Measurements from ENCODE around the gene POLR2M.

Gene POLR2M

DNA sequence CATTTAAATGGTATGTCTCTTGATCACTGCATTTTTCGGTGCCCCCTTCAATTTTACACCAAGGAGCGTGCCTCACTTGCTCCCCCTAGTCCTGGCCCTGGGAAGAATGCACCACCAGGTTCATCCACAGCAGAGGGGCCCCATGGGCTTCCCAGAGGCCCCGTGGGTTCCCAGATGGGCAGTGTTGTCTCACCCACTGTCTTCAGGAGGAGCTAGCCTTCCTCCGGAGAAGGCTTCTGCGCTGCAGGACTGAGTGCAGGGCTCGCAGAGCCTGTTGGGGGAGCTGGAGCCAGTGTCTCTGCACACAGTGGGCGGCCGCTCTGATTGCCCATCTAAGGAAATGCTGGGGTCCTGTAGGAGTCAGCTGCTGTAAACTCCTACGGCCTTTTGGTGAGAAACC is 45.9 kb downstream of the POLR2M start:
- Histone ChIP-seq H4K5ac (ENCODE audit: low read length) (no peak overlapping the region), H2BK15ac (replicated peaks; ENCODE audit: low read depth) (no peak overlapping the region), H3K4ac (ENCODE audit: low read depth, low read length) (no peak overlapping the region), H3K18ac (ENCODE audit: low read length) (no peak overlapping the region), H3K36me3 (ENCODE audit: control insufficient read depth, insufficient read depth, low read length) (no peaks in the 10 kb centered on the region), H3K27ac (ENCODE audit: low read depth, low read length) (no peak overlapping the region), H3K4me2 (ENCODE audit: low read length) (no peak overlapping the region), H3K56ac (ENCODE audit: low read length) (no peak overlapping the region), H3K27me3 (ENCODE audit: insufficient read depth, low read length, poor library complexity) (no peaks in the 10 kb centered on the region), H2BK120ac (ENCODE audit: low read depth, low read length) (no peak overlapping the region), H3K9ac (ENCODE audit: low read length) (no peak overlapping the region), H3K23ac (ENCODE audit: low read length) (no peak overlapping the region), H3K79me1 (ENCODE audit: low read length) (no peaks in the 10 kb centered on the region), H2BK5ac (ENCODE audit: low read length) (no peak overlapping the region), H4K8ac (ENCODE audit: low read depth, low read length) (no peak overlapping the region), H3K4me1 (ENCODE audit: control insufficient read depth, low read depth, low read length) (no peaks in the 10 kb centered on the region), H3K4me3 (ENCODE audit: low read length) (no peak overlapping the region), H3K79me2 (ENCODE audit: control insufficient read depth, insufficient read depth, low read length) (no peaks in the 10 kb centered on the region), H2AK5ac (ENCODE audit: low read length) (no peak overlapping the region)
- no CpG with 5 or more reads among the region's 9 CpGs for WGBS (ENCODE audit: extremely low coverage, insufficient coverage, low lambda C conversion rate)
- DNase-seq, result peak; percentile 66

DNA sequence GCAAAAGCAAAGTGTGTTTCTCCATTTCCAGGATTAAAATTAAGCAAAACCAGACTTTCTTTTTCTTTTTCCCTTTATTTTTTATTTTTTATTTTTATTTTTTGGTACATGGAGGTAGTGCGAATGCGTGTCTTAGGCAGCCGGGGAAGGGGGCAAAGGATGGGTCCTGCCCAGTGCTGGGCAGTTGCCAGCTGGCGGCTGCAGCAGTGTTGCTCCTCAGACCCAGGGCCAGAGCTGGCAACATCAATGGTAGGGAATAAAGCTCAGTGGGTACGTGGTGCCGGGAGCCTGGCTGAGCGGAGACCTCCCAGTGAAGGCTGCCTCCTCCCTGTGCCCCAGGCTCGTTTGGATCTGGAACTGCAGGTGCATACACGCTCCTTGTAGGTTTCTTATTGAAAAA is 46.3 kb downstream of the POLR2M start:
- H4K8ac ChIP-seq (ENCODE audit: low read depth, low read length), result no peak overlapping the region
- DNase-seq, result no peak
- H3K56ac ChIP-seq (ENCODE audit: low read length), result no peak overlapping the region
- H2BK5ac ChIP-seq (ENCODE audit: low read length), result no peak overlapping the region
- WGBS (ENCODE audit: extremely low coverage, insufficient coverage, low lambda C conversion rate), result no CpG with 5 or more reads among the region's 9 CpGs
- no peak overlapping the region for H4K5ac ChIP-seq (ENCODE audit: low read length)
- no peak overlapping the region for H2BK120ac ChIP-seq (ENCODE audit: low read depth, low read length)
- H2AK5ac ChIP-seq (ENCODE audit: low read length), result no peak overlapping the region
- H3K4me2 ChIP-seq (ENCODE audit: low read length), result no peak overlapping the region
- no peak overlapping the region for H3K9ac ChIP-seq (ENCODE audit: low read length)
- H3K18ac ChIP-seq (ENCODE audit: low read length), result no peak overlapping the region
- H3K79me1 ChIP-seq (ENCODE audit: low read length), result no peaks in the 10 kb centered on the region
- no peak overlapping the region for H3K27ac ChIP-seq (ENCODE audit: low read depth, low read length)
- no peaks in the 10 kb centered on the region for H3K4me1 ChIP-seq (ENCODE audit: control insufficient read depth, low read depth, low read length)
- no peak overlapping the region for H2BK15ac ChIP-seq (replicated peaks; ENCODE audit: low read depth)
- no peaks in the 10 kb centered on the region for H3K36me3 ChIP-seq (ENCODE audit: control insufficient read depth, insufficient read depth, low read length)
- no peak overlapping the region for H3K23ac ChIP-seq (ENCODE audit: low read length)
- H3K4ac ChIP-seq (ENCODE audit: low read depth, low read length), result no peak overlapping the region
- no peaks in the 10 kb centered on the region for H3K79me2 ChIP-seq (ENCODE audit: control insufficient read depth, insufficient read depth, low read length)
- no peak overlapping the region for H3K4me3 ChIP-seq (ENCODE audit: low read length)
- H3K27me3 ChIP-seq (ENCODE audit: insufficient read depth, low read length, poor library complexity), result no peaks in the 10 kb centered on the region

DNA sequence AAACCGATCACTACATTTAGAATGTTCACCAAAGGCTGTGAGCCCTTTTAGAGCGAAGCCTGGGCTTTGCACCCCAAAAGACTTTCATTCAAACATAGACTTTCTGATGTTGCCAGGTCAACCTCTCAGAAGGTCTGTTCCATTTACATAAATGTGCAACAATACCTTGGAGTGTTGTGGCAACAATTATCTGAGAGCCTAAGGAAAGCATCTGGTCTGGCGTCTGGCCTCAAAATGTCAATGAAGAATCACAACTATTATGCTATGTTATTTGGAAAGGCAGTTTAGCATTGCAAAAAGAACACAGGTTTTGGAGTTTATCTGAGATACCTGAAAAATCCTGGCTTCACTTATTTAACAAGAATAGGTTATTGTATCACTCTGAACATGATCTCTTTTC is 50.0 kb downstream of the POLR2M start:
- Histone ChIP-seq H2BK120ac (ENCODE audit: low read depth, low read length) (no peak overlapping the region), H2BK5ac (ENCODE audit: low read length) (no peak overlapping the region), H3K18ac (ENCODE audit: low read length) (no peak overlapping the region), H3K79me2 (ENCODE audit: control insufficient read depth, insufficient read depth, low read length) (no peaks in the 10 kb centered on the region), H4K8ac (ENCODE audit: low read depth, low read length) (no peak overlapping the region), H3K4ac (ENCODE audit: low read depth, low read length) (no peak overlapping the region), H3K4me1 (ENCODE audit: control insufficient read depth, low read depth, low read length) (no peaks in the 10 kb centered on the region), H3K27me3 (ENCODE audit: insufficient read depth, low read length, poor library complexity) (no peaks in the 10 kb centered on the region), H3K9ac (ENCODE audit: low read length) (no peak overlapping the region), H3K23ac (ENCODE audit: low read length) (no peak overlapping the region), H3K4me2 (ENCODE audit: low read length) (no peak overlapping the region), H3K79me1 (ENCODE audit: low read length) (no peaks in the 10 kb centered on the region), H3K4me3 (ENCODE audit: low read length) (no peak overlapping the region), H4K5ac (ENCODE audit: low read length) (no peak overlapping the region), H2AK5ac (ENCODE audit: low read length) (no peak overlapping the region), H2BK15ac (replicated peaks; ENCODE audit: low read depth) (no peak overlapping the region), H3K36me3 (ENCODE audit: control insufficient read depth, insufficient read depth, low read length) (no peaks in the 10 kb centered on the region), H3K27ac (ENCODE audit: low read depth, low read length) (no peak overlapping the region), H3K56ac (ENCODE audit: low read length) (no peak overlapping the region)
- no peak for DNase-seq
- WGBS (ENCODE audit: extremely low coverage, insufficient coverage, low lambda C conversion rate), result no CpG with 5 or more reads among the region's 3 CpGs

DNA sequence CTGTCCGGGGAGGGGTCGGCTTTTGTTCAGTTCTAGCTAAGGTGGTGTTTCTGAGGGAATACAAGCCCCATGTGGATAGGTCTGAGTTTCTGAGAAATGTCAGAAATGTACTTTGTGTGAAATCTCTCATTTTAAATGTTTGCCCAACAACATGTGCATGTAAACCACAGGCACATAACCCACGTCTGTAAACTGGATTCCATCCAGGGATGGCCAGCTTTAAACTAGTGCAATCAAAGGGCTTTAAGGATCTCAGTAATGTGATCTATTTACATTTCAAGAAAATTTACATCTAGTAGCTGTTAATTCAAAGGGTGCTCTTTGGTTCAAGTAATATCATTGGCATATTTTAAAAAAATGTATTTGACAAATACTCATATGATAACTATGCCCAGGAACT is 52.0 kb downstream of the POLR2M start:
- no peak overlapping the region for H3K27ac ChIP-seq (ENCODE audit: low read depth, low read length)
- no peaks in the 10 kb centered on the region for H3K79me1 ChIP-seq (ENCODE audit: low read length)
- no peaks in the 10 kb centered on the region for H3K36me3 ChIP-seq (ENCODE audit: control insufficient read depth, insufficient read depth, low read length)
- H3K4ac ChIP-seq (ENCODE audit: low read depth, low read length), result no peak overlapping the region
- no peak overlapping the region for H4K5ac ChIP-seq (ENCODE audit: low read length)
- no peak overlapping the region for H2BK5ac ChIP-seq (ENCODE audit: low read length)
- no peaks in the 10 kb centered on the region for H3K79me2 ChIP-seq (ENCODE audit: control insufficient read depth, insufficient read depth, low read length)
- H3K4me2 ChIP-seq (ENCODE audit: low read length), result no peak overlapping the region
- no peak overlapping the region for H3K4me3 ChIP-seq (ENCODE audit: low read length)
- H3K4me1 ChIP-seq (ENCODE audit: control insufficient read depth, low read depth, low read length), result no peaks in the 10 kb centered on the region
- no peaks in the 10 kb centered on the region for H3K27me3 ChIP-seq (ENCODE audit: insufficient read depth, low read length, poor library complexity)
- no peak overlapping the region for H2AK5ac ChIP-seq (ENCODE audit: low read length)
- WGBS (ENCODE audit: extremely low coverage, insufficient coverage, low lambda C conversion rate), result no CpG with 5 or more reads among the region's 3 CpGs
- H3K23ac ChIP-seq (ENCODE audit: low read length), result no peak overlapping the region
- H2BK15ac ChIP-seq (replicated peaks; ENCODE audit: low read depth), result no peak overlapping the region
- no peak overlapping the region for H2BK120ac ChIP-seq (ENCODE audit: low read depth, low read length)
- H3K56ac ChIP-seq (ENCODE audit: low read length), result no peak overlapping the region
- H3K18ac ChIP-seq (ENCODE audit: low read length), result no peak overlapping the region
- H4K8ac ChIP-seq (ENCODE audit: low read depth, low read length), result no peak overlapping the region
- H3K9ac ChIP-seq (ENCODE audit: low read length), result no peak overlapping the region
- DNase-seq, result no peak

DNA sequence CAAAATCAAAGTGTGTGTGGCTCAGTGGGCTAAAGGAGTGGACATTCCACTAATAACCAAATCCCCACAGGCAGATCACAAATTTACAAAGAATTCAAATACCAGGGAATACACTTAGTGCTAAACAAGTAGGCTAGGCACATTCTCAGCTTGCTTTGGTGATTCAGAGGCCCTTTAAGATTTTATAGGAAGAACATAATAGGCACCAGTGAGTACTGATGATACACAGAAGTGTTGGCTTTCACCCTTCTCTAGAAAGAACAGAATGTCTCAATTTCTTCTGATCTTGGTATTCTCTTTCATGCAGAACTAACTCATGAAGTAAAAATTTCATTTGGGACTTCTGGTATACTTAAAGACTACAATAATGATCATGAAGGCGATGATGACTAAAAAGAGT is 55.0 kb downstream of the POLR2M start:
- Histone ChIP-seq H2BK5ac (ENCODE audit: low read length) (no peak overlapping the region), H3K4me3 (ENCODE audit: low read length) (no peak overlapping the region), H3K79me1 (ENCODE audit: low read length) (no peaks in the 10 kb centered on the region), H3K27me3 (ENCODE audit: insufficient read depth, low read length, poor library complexity) (no peaks in the 10 kb centered on the region), H3K4me1 (ENCODE audit: control insufficient read depth, low read depth, low read length) (no peaks in the 10 kb centered on the region), H3K79me2 (ENCODE audit: control insufficient read depth, insufficient read depth, low read length) (no peaks in the 10 kb centered on the region), H3K27ac (ENCODE audit: low read depth, low read length) (no peak overlapping the region), H3K9ac (ENCODE audit: low read length) (no peak overlapping the region), H3K56ac (ENCODE audit: low read length) (no peak overlapping the region), H3K36me3 (ENCODE audit: control insufficient read depth, insufficient read depth, low read length) (no peaks in the 10 kb centered on the region), H4K8ac (ENCODE audit: low read depth, low read length) (no peak overlapping the region), H3K18ac (ENCODE audit: low read length) (no peak overlapping the region), H2AK5ac (ENCODE audit: low read length) (no peak overlapping the region), H2BK15ac (replicated peaks; ENCODE audit: low read depth) (no peak overlapping the region), H3K4me2 (ENCODE audit: low read length) (no peak overlapping the region), H4K5ac (ENCODE audit: low read length) (no peak overlapping the region), H3K23ac (ENCODE audit: low read length) (no peak overlapping the region), H2BK120ac (ENCODE audit: low read depth, low read length) (no peak overlapping the region), H3K4ac (ENCODE audit: low read depth, low read length) (no peak overlapping the region)
- DNase-seq, result no peak
- no CpG with 5 or more reads among the region's 1 CpG for WGBS (ENCODE audit: extremely low coverage, insufficient coverage, low lambda C conversion rate)

DNA sequence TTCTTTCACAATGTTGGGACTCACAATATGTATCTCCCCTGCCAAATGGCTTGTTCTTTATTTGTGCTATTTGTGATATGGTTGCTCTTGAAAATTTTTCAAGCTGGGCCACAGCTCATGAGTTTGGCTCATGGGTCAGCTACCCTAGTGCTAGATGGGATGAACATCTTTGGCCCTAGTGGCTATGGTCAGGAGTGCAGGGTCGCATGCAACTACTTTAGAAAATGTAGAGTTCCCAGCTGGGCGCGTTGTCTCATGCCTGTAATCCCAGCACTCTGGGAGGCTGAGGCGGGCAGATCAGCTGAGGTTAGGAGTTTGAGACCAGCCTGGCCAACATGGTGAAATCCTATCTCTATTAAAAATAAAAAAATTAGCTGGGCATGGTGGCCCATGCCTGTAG is 55.8 kb downstream of the POLR2M start:
- Histone ChIP-seq H3K4me2 (ENCODE audit: low read length) (no peak overlapping the region), H2BK120ac (ENCODE audit: low read depth, low read length) (no peak overlapping the region), H3K23ac (ENCODE audit: low read length) (no peak overlapping the region), H3K9ac (ENCODE audit: low read length) (no peak overlapping the region), H2AK5ac (ENCODE audit: low read length) (no peak overlapping the region), H4K5ac (ENCODE audit: low read length) (no peak overlapping the region), H3K27ac (ENCODE audit: low read depth, low read length) (no peak overlapping the region), H3K56ac (ENCODE audit: low read length) (no peak overlapping the region), H4K8ac (ENCODE audit: low read depth, low read length) (no peak overlapping the region), H3K4me1 (ENCODE audit: control insufficient read depth, low read depth, low read length) (no peaks in the 10 kb centered on the region), H3K18ac (ENCODE audit: low read length) (no peak overlapping the region), H3K79me1 (ENCODE audit: low read length) (no peaks in the 10 kb centered on the region), H3K27me3 (ENCODE audit: insufficient read depth, low read length, poor library complexity) (no peaks in the 10 kb centered on the region), H3K36me3 (ENCODE audit: control insufficient read depth, insufficient read depth, low read length) (no peaks in the 10 kb centered on the region), H3K79me2 (ENCODE audit: control insufficient read depth, insufficient read depth, low read length) (no peaks in the 10 kb centered on the region), H2BK5ac (ENCODE audit: low read length) (no peak overlapping the region), H2BK15ac (replicated peaks; ENCODE audit: low read depth) (no peak overlapping the region), H3K4me3 (ENCODE audit: low read length) (no peak overlapping the region), H3K4ac (ENCODE audit: low read depth, low read length) (no peak overlapping the region)
- peak; percentile 32 for DNase-seq
- no CpG with 5 or more reads among the region's 4 CpGs for WGBS (ENCODE audit: extremely low coverage, insufficient coverage, low lambda C conversion rate)

All from mesendoderm (in vitro differentiated cells).